ENCODE measurements around the gene HKDC1.

- TF ChIP-seq CTCF (IDR thresholded peaks at IDR 0.05) (no peak), POLR2A (IDR thresholded peaks at IDR 0.05) (no peak), POLR2AphosphoS5 (IDR thresholded peaks at IDR 0.05; ENCODE audit: insufficient read depth in 1 of 2, low read depth in 1 of 2) (no peak)
Observed at GRCh38 chr10:69303632-69304051, 83.5 kb downstream of the HKDC1 start.

Measured in vagina (tissue), 2 donors.